ENCODE results near the gene FAM234B. TPM values are rescaled to one million over a fixed set of nuclear protein-coding genes. Genes with fewer than 3 reads are reported as not detected.

The FAM234B gene
- total RNA-seq, 1 donor from 2014 or later = 62.0 TPM

GRCh38 chr12:13105781-13106180, 61.6 kb downstream of the FAM234B start:
- DNase-seq (ENCODE audit: low spot score in 2 of 2) (no peak), FAIRE-seq (no peak)

GRCh38 chr12:13106666-13107065, 62.5 kb downstream of the FAM234B start:
- FAIRE-seq (no peak), DNase-seq (ENCODE audit: low spot score in 2 of 2) (no peak)

- no peak for FAIRE-seq
- DNase-seq (ENCODE audit: low spot score in 2 of 2) = no peak
These were observed 68.8 kb downstream of the FAM234B start for GRCh38 chr12:13112968-13113367.

- no peak for DNase-seq (ENCODE audit: low spot score in 2 of 2)
- no peak for FAIRE-seq
These were observed 70.3 kb downstream of the FAM234B start for GRCh38 chr12:13114251-13115052.

- FAIRE-seq (no peak), DNase-seq (ENCODE audit: low spot score in 2 of 2) (no peak)
These were observed 72.1 kb downstream of the FAM234B start for GRCh38 chr12:13116259-13116658.

GRCh38 chr12:13117029-13117428, 72.8 kb downstream of the FAM234B start:
- DNase-seq (ENCODE audit: low spot score in 2 of 2) (no peak), FAIRE-seq (no peak)

GRCh38 chr12:13119826-13120225, 75.6 kb downstream of the FAM234B start:
- no peak for DNase-seq (ENCODE audit: low spot score in 2 of 2)
- FAIRE-seq = no peak

GRCh38 chr12:13120413-13120812, 76.2 kb downstream of the FAM234B start:
- no peak for DNase-seq (ENCODE audit: low spot score in 2 of 2)
- FAIRE-seq = no peak

- no peak for DNase-seq (ENCODE audit: low spot score in 2 of 2)
- no peak for FAIRE-seq
These were observed 77.4 kb downstream of the FAM234B start for GRCh38 chr12:13121568-13121967.

- DNase-seq (ENCODE audit: low spot score in 2 of 2) = no peak
- no peak for FAIRE-seq
These were observed 80.7 kb downstream of the FAM234B start for GRCh38 chr12:13124656-13125505.

GRCh38 chr12:13125996-13126395, 81.8 kb downstream of the FAM234B start:
- no peak for DNase-seq (ENCODE audit: low spot score in 2 of 2)
- FAIRE-seq = no peak

- FAIRE-seq (no peak), DNase-seq (ENCODE audit: low spot score in 2 of 2) (no peak)
These were observed 82.3 kb downstream of the FAM234B start for GRCh38 chr12:13126494-13126893.

- no peak for DNase-seq (ENCODE audit: low spot score in 2 of 2)
- FAIRE-seq = no peak
These were observed 83.3 kb downstream of the FAM234B start for GRCh38 chr12:13127444-13127843.

GRCh38 chr12:13128291-13128965, 84.2 kb downstream of the FAM234B start:
- no peak for FAIRE-seq
- no peak for DNase-seq (ENCODE audit: low spot score in 2 of 2)

GRCh38 chr12:13130981-13131380, 86.8 kb downstream of the FAM234B start:
- no peak for FAIRE-seq

More at GRCh38 chr12:13130981-13131380, 86.8 kb downstream of the FAM234B start:
- no peak for DNase-seq (ENCODE audit: low spot score in 2 of 2)

Other genes starting within 250 kb of the FAM234B start
- 62.4 TPM for gene DDX47, start 231.0 kb upstream of the FAM234B start, total RNA-seq
- under 0.01 TPM for gene GPRC5A, start 152.8 kb upstream of the FAM234B start, total RNA-seq
- gene GPRC5D, start 92.2 kb upstream of the FAM234B start, total RNA-seq = not detected
- 3.3 TPM for gene HEBP1, start 44.1 kb upstream of the FAM234B start, total RNA-seq
- 0.41 TPM for gene GSG1, start 59.3 kb downstream of the FAM234B start, total RNA-seq
- 2.4 TPM for gene EMP1, start 152.3 kb downstream of the FAM234B start, total RNA-seq